ENCODE data around the gene ARID1B.

GRCh38 chr6:156940221-156940620, 163.0 kb downstream of the ARID1B start:
- TF ChIP-seq RXRA (CRISPR knock-in tag; IDR thresholded peaks at IDR 0.05), result no peak
- no peak for TF ChIP-seq TFAP4 (IDR thresholded peaks at IDR 0.05; ENCODE audit: borderline replicate concordance, low read depth)
- no peak for TF ChIP-seq ZNF207 (IDR thresholded peaks at IDR 0.05; ENCODE audit: borderline replicate concordance)
- TF ChIP-seq EHMT2 (IDR thresholded peaks at IDR 0.05; ENCODE audit: borderline replicate concordance, low read depth, low read length), result no peak
